PFSK-1 (cell line): ENCODE data around the gene FAIM2.

Source experiments
- FOXP2 ChIP-seq: optimal IDR thresholded peaks from 2 replicates; pipeline ENCODE3; 2011; ENCODE audit warnings: borderline replicate concordance, control low read depth, inconsistent platforms; ENCODE audit not compliant: insufficient read depth; ENCODE audit errors: extremely low read length, extremely low read depth
- TAF1 ChIP-seq: IDR thresholded peaks from 2 replicates; pipeline ENCODE4 v1.6.1; 2012; ENCODE audit warnings: low read length, control low read depth, borderline replicate concordance; ENCODE audit not compliant: insufficient read depth

DNA sequence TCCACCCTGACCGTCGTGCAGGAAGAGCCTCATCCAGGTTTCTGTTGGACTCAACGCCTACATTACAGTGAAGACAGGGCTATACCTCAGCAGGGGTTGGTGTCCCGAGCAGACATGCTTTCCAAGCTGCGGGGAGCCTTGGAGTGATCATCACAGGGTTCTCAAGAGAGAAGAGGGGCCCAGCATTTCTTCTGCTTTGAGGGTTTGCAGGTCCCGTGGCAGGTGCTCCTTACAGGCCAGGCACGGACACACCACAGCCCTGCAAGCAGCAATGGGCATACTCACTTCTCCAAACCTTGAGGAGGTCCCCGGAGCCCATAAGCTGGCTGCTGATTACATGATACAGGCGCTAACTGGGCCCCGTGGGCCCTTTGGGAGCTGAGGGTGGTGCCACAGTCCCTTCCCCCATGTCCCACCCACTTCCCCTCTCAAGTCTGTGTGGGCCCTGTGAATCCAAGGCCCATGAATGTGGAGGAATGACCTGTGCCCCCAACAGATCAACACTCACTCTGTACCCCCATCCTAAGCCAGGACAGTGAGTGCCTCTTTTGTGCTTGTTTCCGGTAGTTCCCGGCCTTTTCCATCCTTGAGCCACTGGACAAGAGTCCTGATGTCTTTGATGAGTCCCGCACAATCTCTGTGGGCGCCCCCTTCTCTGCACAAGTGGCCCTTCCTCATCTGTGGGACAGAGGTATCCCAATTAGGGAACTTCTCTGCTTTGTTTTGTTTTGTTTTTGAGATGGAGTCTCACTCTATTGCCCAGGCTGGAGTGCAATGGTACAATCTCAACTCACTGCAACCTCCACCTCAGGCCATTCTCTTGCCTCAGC lies 47.9 kb upstream of the FAIM2 start:
- TF ChIP-seq TAF1 = no peak
- TF ChIP-seq FOXP2 = no peak
